ENCODE results near the gene TTC29. TPM values are rescaled to one million over a fixed set of nuclear protein-coding genes. Genes with fewer than 3 reads are reported as not detected.

The TTC29 gene
- total RNA-seq, 2 experiments from 2014 or later: not detected

DNA sequence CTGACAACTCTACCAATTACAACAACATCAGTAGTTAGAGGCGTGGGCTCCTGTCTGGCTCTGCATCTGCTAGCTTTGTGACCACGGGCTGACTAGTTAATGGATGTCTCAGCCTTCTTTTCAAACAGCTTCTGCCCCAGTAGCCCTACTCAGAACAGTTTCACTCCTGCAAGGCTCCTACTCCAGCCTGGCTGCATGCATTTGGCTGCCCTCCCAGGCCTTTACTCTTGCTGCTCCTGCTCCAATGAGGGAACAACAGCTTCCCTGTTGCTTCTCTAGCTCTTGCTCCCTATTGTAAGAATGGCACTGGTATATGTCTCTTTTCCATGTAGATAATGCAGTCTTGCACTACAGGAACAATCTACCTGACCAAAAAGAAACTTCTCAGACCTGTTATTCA lies 93.3 kb downstream of the TTC29 start:
- DNase-seq (ENCODE audit: low spot score): no peak
- Histone ChIP-seq H4K20me1 (ENCODE audit: insufficient read depth, low read length) (no peaks in the 10 kb centered on the region), H3K4me1 (ENCODE audit: insufficient read depth, low read length, poor library complexity, severe bottlenecking) (no peaks in the 10 kb centered on the region), H3K9me3 (ENCODE audit: low read length) (no peaks in the 10 kb centered on the region), H3K4me2 (ENCODE audit: low read length) (no peak overlapping the region), H2AFZ (ENCODE audit: low read length) (no peak overlapping the region), H3K36me3 (ENCODE audit: insufficient read depth, low read length) (no peaks in the 10 kb centered on the region), H3K79me2 (ENCODE audit: insufficient read depth, low read depth, low read length) (no peaks in the 10 kb centered on the region), H3K9me2 (ENCODE audit: insufficient read depth, low read length) (no peaks in the 10 kb centered on the region), H3K27ac (ENCODE audit: low read depth, low read length, poor library complexity, severe bottlenecking) (no peak overlapping the region), H3K4me3 (ENCODE audit: low read depth, low read length, poor library complexity, severe bottlenecking) (no peak overlapping the region)
- POLR2A ChIA-PET: no interaction called here
- BruUV-seq (replicated peaks): no TSS peak
- intact Hi-C loops (cut with micrococcal nuclease; ENCODE audit: unreplicated experiment): no loop called here
- TF ChIP-seq, protein P1, sequence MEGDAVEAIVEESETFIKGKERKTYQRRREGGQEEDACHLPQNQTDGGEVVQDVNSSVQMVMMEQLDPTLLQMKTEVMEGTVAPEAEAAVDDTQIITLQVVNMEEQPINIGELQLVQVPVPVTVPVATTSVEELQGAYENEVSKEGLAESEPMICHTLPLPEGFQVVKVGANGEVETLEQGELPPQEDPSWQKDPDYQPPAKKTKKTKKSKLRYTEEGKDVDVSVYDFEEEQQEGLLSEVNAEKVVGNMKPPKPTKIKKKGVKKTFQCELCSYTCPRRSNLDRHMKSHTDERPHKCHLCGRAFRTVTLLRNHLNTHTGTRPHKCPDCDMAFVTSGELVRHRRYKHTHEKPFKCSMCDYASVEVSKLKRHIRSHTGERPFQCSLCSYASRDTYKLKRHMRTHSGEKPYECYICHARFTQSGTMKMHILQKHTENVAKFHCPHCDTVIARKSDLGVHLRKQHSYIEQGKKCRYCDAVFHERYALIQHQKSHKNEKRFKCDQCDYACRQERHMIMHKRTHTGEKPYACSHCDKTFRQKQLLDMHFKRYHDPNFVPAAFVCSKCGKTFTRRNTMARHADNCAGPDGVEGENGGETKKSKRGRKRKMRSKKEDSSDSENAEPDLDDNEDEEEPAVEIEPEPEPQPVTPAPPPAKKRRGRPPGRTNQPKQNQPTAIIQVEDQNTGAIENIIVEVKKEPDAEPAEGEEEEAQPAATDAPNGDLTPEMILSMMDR (conservative IDR thresholded peaks at IDR 0.05; ENCODE audit: low read length): no peak
- no peak for TF ChIP-seq EZH2phosphoT487 (IDR thresholded peaks at IDR 0.05; ENCODE audit: borderline replicate concordance, low read depth, low read length)
- CTCF ChIA-PET (ENCODE audit: unreplicated experiment): no interaction called here

DNA sequence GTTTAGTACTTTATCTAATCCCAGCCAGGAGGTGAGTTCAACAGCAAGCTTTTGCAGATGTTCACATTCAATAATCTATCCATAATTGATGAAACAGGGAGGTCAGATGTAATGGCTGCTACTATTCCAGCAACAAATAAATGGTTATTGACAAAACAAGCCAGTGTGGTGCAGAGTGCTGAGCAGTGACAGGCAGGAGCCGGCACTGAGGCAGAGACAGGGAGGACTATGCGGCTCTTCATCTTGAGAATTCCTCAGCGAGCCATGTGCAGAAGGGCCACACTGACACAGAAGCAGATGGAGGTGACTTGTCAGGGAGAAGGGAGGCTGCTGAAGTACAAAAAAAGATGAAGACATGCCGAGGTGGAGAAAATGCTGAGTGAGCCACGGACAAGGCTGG lies 98.3 kb downstream of the TTC29 start:
- Histone ChIP-seq H3K27ac (ENCODE audit: low read depth, low read length, poor library complexity, severe bottlenecking) (no peak overlapping the region), H3K4me1 (ENCODE audit: insufficient read depth, low read length, poor library complexity, severe bottlenecking) (no peaks in the 10 kb centered on the region), H3K4me2 (ENCODE audit: low read length) (no peak overlapping the region), H3K9me2 (ENCODE audit: insufficient read depth, low read length) (no peaks in the 10 kb centered on the region), H2AFZ (ENCODE audit: low read length) (no peak overlapping the region), H3K9me3 (ENCODE audit: low read length) (no peaks in the 10 kb centered on the region), H3K79me2 (ENCODE audit: insufficient read depth, low read depth, low read length) (no peaks in the 10 kb centered on the region), H3K36me3 (ENCODE audit: insufficient read depth, low read length) (no peaks in the 10 kb centered on the region), H3K4me3 (ENCODE audit: low read depth, low read length, poor library complexity, severe bottlenecking) (no peak overlapping the region), H4K20me1 (ENCODE audit: insufficient read depth, low read length) (no peaks in the 10 kb centered on the region)
- no TSS peak for BruUV-seq (replicated peaks)
- no peak for TF ChIP-seq EZH2phosphoT487 (IDR thresholded peaks at IDR 0.05; ENCODE audit: borderline replicate concordance, low read depth, low read length)
- TF ChIP-seq, protein P1 (conservative IDR thresholded peaks at IDR 0.05; ENCODE audit: low read length): no peak
- ChIA-PET POLR2A (interaction anchor here (0.6 kb wide), 1 partner anchor 599 kb away, joined by 3 read pairs; no protein-coding TSS in a partner anchor), CTCF (ENCODE audit: unreplicated experiment) (no interaction called here)
- DNase-seq (ENCODE audit: low spot score): no peak
- intact Hi-C loops (cut with micrococcal nuclease; ENCODE audit: unreplicated experiment): no loop called here

DNA sequence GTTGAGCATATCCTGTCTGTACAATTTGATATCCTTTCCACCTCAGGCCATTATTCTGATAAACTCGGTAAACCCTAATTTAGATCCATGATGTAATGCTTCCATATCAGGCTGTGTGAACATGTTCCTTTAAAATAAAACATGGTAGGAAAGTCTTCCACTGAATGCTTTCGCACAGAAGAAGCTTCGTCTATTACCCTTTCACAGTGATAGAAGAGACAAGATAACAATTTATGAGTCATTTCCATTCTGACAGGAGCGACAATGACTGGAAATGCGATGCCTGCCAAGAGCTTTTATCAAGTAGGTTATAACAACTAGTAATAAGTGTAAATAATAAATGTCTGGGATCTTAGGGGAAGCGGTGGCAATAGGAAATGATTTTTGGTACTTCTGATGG lies 98.8 kb downstream of the TTC29 start:
- intact Hi-C loops (cut with micrococcal nuclease; ENCODE audit: unreplicated experiment): no loop called here
- H3K27ac ChIP-seq (ENCODE audit: low read depth, low read length, poor library complexity, severe bottlenecking): no peak overlapping the region
- no peaks in the 10 kb centered on the region for H4K20me1 ChIP-seq (ENCODE audit: insufficient read depth, low read length)
- H3K9me3 ChIP-seq (ENCODE audit: low read length): no peaks in the 10 kb centered on the region
- DNase-seq (ENCODE audit: low spot score): no peak
- H3K36me3 ChIP-seq (ENCODE audit: insufficient read depth, low read length): no peaks in the 10 kb centered on the region
- H2AFZ ChIP-seq (ENCODE audit: low read length): no peak overlapping the region
- H3K9me2 ChIP-seq (ENCODE audit: insufficient read depth, low read length): no peaks in the 10 kb centered on the region
- CTCF ChIA-PET (ENCODE audit: unreplicated experiment): no interaction called here
- no peak overlapping the region for H3K4me2 ChIP-seq (ENCODE audit: low read length)
- no peaks in the 10 kb centered on the region for H3K4me1 ChIP-seq (ENCODE audit: insufficient read depth, low read length, poor library complexity, severe bottlenecking)
- no peak overlapping the region for H3K4me3 ChIP-seq (ENCODE audit: low read depth, low read length, poor library complexity, severe bottlenecking)
- no TSS peak for BruUV-seq (replicated peaks)
- no peaks in the 10 kb centered on the region for H3K79me2 ChIP-seq (ENCODE audit: insufficient read depth, low read depth, low read length)
- POLR2A ChIA-PET: interaction anchor here (0.6 kb wide), 1 partner anchor 599 kb away, joined by 3 read pairs; no protein-coding TSS in a partner anchor
- TF ChIP-seq, protein P1 (conservative IDR thresholded peaks at IDR 0.05; ENCODE audit: low read length): no peak
- no peak for TF ChIP-seq EZH2phosphoT487 (IDR thresholded peaks at IDR 0.05; ENCODE audit: borderline replicate concordance, low read depth, low read length)
